ENCODE data around the gene FNDC10.
A peak's percentile ranks its signal among the peaks of the same experiment; 100 is the strongest.
"Not testable (repeated sequence)": the region's sequence is repeated elsewhere in the genome, so short reads cannot be mapped to it uniquely, and the experiment has no call there.

Gene FNDC10

DNA sequence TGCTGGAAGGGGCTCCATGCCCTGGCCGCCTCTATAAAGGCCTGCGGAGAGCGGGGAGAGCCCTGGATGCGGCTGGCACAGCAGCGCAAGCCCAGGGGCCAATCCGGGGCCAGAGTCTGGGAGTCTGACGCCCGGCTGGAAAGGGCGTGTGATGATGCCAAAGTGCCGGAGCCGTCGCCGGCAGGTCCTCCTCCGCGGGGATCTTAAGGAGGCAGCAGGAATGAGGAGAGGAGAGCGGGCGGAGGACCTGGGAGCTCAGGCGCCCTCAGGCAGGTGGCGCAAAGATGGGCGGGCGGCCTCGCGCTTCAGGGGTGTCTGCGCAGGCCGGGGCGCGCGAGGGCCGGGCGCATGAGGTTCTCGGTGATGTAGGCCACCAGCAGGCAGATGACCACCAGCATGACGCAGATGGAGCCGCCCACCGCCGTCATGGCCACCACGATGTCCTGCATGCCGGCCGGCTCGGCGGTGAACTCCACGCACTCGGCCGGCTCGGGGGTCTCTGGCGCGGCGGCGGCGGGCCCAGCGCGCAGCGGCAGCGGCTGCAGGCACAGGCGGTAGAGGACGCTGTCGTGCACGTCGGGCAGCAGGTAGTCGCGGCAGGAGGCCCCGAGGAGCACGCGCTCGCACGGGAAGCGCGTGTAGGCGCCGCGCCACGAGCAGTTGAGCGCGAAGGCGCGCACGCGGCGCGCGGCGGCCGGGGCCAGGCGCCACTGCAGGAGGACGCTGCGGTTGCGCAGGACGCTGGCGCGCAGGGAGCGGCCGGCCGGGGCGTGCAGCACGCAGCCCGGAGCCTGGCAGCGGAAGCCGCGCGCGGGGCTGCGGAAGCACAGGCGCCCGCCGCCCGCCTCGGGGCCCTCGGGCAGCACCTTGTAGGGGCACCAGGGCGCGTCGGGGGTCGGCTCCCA lies 653 bp downstream of the FNDC10 start:
- peak; percentile 40 for DNase-seq (ENCODE audit: low spot score)

GRCh38 chr1:1598720-1599029 lies 1.3 kb downstream of the FNDC10 start:
- DNase-seq (ENCODE audit: low spot score), result no peak

- DNase-seq (ENCODE audit: low spot score), result no peak
These were observed 1.8 kb downstream of the FNDC10 start for GRCh38 chr1:1598051-1598719.

- no peak for DNase-seq (ENCODE audit: low spot score)
These were observed 2.5 kb downstream of the FNDC10 start for GRCh38 chr1:1597275-1597930.

DNA sequence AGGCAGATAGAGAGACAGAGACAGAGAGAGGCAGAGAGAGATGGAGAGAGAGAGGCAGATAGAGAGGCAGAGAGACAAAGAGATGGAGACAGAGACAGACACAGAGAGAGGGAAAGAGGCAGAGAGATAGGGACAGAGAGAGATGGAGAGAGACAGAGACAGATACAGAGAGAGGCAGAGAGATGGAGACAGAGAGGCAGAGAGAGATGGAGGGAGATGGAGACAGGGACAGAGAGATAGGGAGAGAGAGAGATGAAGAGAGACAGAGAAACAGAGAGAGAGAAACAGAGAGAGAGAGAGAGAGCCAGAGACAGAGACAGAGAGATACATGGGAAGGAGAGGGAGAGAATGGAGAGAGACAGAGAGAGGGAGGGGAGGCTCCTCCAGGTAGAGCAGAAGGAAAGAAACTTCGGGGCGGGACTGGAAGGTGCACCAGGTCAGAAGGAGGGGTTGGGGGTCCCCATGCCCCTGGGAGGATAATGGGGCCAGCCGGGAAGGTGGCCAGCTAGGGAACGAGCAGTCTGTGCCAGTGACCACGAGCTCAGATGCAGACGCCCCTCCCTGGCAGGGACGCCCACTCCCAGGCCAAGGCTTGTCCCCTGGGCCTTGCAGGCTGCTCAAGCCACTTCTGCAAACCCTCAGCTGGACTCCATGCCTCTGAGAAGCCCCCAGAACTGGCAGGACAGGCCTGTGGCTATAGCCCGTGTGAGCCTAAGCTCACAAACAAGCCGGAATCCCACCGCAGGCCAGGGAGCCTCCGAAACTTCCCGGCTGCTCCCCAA lies 3.3 kb downstream of the FNDC10 start:
- no peak for DNase-seq (ENCODE audit: low spot score)

DNA sequence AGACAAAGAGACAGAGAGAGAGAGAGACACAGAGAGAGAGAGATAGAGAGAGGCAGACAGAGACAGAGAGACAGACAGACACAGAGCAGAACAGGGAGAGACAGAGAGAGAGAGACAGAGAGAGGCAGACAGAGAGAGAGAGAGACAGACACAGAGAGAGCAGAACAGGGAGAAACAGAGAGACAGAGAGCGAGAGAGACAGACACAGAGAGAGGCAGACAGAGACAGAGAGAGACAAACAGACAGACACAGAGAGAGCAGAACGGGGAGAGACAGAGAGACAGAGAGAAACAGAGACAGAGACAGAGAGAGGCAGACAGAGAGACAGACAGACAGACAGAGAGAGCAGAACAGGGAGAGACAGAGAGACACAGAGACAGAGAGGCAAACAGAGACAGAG lies 4.6 kb downstream of the FNDC10 start:
- not testable (repeated sequence) for DNase-seq (ENCODE audit: low spot score)

GRCh38 chr1:1594602-1595260 lies 5.2 kb downstream of the FNDC10 start:
- DNase-seq (ENCODE audit: low spot score), result no peak

GRCh38 chr1:1593834-1594601 lies 5.9 kb downstream of the FNDC10 start:
- no peak for DNase-seq (ENCODE audit: low spot score)

GRCh38 chr1:1591452-1591851 lies 8.5 kb downstream of the FNDC10 start:
- DNase-seq (ENCODE audit: low spot score), result no peak

DNA sequence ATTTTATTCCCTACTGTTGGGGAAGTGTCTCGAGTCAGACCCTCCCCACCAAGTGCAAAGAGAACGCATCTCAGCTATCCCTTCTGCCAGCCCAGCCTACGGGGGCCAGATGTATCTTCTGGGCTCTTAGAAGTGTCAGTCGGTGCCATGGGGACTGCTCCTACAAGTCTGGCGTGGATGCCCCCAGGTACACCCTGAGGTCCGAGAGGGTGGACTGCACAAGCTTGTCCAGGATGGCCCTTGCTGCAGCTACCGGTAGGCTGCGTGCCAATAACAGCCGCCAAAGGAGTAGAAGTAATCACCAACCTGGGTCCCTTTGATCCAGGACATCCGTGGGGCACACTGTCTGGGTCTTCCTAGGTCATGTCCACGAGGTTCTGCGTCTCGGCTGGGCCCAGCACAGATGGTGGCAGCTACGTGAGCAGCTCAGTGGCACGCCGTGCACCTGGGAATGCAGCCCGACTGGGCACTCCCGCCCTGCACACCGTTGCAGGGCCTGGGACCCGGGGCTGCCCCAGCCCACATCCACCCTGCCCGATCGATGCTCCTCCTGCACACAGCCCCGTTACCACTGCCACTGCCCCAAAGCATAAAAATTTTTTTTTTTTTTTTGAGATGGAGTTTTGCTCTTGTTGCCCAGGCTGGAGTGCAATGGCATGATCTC lies 16.5 kb downstream of the FNDC10 start:
- DNase-seq (ENCODE audit: low spot score), result no peak

- no peak for DNase-seq (ENCODE audit: low spot score)
These were observed 17.2 kb downstream of the FNDC10 start for GRCh38 chr1:1582585-1583346.

DNA sequence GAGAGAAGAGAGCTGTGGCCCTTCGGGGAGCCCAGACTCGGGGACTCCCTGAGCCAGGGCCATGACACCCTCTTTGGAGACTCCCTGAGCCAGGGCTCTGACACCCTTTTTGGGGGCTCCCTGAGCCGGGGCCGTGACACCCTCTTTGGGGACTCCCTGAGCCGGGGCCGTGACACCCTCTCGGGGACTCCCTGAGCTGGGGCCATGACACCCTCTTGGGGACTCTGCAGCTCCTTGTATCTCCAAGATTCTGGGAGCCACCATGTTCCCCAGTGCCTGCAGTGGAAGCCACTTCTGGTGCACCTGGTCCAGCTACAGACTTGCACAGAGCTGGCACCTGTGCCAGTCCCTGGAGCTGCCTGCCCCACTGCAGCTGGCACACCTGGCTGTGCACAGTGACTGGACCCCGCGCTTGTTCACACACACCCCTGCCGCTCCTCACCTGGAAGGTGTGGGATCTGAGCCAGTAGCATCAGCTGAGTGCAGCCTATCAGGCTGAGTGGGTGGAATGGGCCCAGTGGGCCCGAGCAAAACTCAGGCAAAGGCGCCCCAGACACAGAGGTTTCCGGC lies 21.5 kb downstream of the FNDC10 start:
- no peak for DNase-seq (ENCODE audit: low spot score)

- DNase-seq (ENCODE audit: low spot score), result no peak
These were observed 22.4 kb downstream of the FNDC10 start for GRCh38 chr1:1577367-1578011.

DNA sequence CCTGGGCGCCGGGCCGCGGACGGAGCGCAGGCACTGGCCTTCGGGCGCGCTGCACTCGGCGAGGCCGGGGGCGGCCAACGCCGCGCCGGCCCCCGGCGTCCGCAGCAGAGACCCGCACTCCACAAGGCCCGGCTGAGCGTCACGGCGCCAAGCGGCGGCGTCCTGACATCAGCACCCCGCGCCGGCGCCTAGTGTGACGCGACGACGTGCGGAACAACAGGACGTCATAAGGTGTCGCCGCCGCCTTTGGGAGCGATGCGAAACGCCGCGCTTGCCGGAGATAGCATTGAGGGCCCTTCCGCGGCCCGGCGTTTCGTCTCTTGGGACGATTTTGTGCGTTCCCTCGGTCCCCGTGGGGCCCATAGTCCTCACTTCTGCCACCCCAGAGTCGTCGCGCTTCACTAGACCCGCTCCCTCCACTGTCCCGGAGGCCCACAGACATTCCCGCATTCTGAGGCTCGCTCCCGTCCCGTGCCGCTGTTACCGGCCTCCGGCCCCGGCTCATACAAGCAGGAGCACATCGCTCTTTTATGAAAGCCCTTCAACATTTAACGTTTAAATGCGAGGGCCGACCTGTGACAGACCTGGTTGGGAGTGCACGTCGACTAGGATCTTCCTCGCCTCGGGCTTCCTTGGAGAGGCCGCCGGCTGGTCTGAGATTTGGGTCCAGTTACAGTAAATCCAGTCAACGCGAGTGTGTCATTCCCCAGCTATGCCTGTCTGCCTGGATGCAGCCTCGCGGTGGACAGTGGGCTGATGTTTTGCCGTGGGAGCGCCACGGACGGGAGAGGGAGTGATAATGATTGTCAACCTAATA lies 25.0 kb downstream of the FNDC10 start, which contains the start of gene SSU72:
TSS of gene SSU72 (minus strand) at position 143 of the 817 bp plus-strand sequence. CDS start 306 bp downstream, outside the sequence.
- peak; percentile 91 for DNase-seq (ENCODE audit: low spot score)

DNA sequence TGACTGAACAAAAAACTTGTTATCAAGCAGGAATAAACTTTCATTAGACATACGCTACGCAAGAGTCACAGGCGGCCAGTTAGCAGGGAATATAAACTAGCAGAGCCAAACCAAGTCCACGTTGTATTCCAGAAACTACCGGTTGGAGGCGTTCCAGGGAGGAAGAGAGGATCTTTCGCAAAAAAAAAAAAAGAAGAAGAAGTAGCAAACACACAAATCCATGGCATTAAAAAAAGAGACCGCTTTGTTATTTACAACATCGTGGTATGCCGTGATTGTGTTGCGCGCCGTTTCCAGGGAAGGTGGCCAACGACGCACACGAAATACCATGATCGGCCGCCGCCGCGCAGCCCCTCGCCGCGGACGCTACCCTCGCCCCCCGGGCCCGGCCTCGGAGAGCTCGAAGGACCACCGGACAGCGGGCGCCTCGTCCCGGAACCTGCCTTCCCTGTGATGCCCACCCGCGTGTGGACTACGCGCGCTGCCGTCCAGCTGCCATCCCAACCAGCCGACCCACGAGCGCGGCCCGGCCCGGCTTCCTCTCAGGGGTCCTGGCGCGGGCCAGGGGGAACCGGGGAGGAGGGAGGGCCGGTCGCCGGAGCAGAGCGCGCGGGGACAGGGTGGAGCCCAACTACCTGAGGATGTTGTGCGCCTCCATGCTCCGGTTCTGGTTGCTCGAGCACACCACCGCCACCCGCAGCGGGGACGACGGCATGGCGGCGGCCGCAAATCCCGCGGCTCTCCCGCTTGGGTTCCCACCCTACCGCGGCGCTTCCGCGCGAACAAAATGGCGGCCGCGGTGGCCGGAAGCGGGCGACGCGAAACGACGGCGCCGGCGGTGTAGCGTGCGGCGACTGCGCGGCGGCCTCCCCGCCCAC lies 25.9 kb downstream of the FNDC10 start:
- peak; percentile 81 for DNase-seq (ENCODE audit: low spot score)

DNA sequence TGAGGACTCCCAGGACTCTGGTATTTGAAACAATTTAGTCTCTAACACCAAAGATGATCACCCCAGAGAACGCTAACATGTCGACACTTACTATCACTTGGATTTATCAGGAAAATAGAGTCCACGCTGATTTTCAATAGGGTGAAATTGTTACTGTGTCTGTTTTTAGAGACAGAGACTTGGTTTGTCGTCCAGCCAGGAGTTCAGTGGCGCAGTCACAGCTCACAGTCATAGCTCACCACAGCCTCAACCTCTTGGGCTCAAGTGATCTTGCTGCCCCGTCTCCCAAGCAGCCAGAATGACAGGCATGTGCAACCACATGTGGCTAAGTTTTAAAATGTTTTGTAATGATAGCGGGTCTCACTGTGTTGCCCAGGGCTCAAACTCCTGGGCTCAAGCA lies 30.6 kb downstream of the FNDC10 start:
- no peak for DNase-seq (ENCODE audit: low spot score)

- no peak for DNase-seq (ENCODE audit: low spot score)
These were observed 32.0 kb downstream of the FNDC10 start for GRCh38 chr1:1567891-1568291.
